Measurements from ENCODE around the gene ASPHD2. TPM values are rescaled to one million over a fixed set of nuclear protein-coding genes. Genes with fewer than 3 reads are reported as not detected.

ASPHD2 gene
- total and polyA plus RNA-seq, 2 of the 13 experiments (the other 11 are each of a cell fraction or from before 2014, with no cell fraction given): 0.04 TPM

GRCh38 chr22:26416670-26417276 is 12.3 kb upstream of the ASPHD2 start:
- no peak overlapping the region for H3K4me3 ChIP-seq (replicated peaks in 1 of 3; ENCODE audit: insufficient read depth in 1 of 3, low read depth in 2 of 3, low read length in 3 of 3)
- no peak overlapping the region for H3K27ac ChIP-seq (ENCODE audit: extremely low read length, insufficient read depth, low read length)
- POLR2A ChIA-PET: no interaction called here
- H4K20me1 ChIP-seq (ENCODE audit: insufficient read depth, low read length): no peaks in the 10 kb centered on the region
- WGBS (ENCODE audit: low lambda C conversion rate): 0% methylated on average over 9 of the region's 9 CpGs
- intact Hi-C loops (cut with micrococcal nuclease; ENCODE audit: unreplicated experiment): no loop called here
- no peak overlapping the region for H3K4me2 ChIP-seq (ENCODE audit: low read depth, low read length)
- DNase-seq (ENCODE audit: low spot score) (no peak), ATAC-seq (no peak; the same call in 2 of the 3 replicates), FAIRE-seq (no peak)
- BruUV-seq (replicated peaks): no TSS peak
- CTCF ChIA-PET (ENCODE audit: low intra/inter-chr PET ratio, low total read pairs): no interaction called here
- H3K9me3 ChIP-seq (ENCODE audit: low read length): no peaks in the 10 kb centered on the region
- no peak overlapping the region for H3K9ac ChIP-seq (ENCODE audit: insufficient read depth, low read depth, low read length)
- no peaks in the 10 kb centered on the region for H3K36me3 ChIP-seq (replicated peaks in 1 of 2; ENCODE audit: control insufficient read depth in 1 of 2, insufficient read depth in 2 of 2, low read length in 2 of 2)
- H3K79me2 ChIP-seq (ENCODE audit: insufficient read depth, low read length): no peaks in the 10 kb centered on the region
- no peak for TF ChIP-seq PTBP1 (IDR thresholded peaks at IDR 0.05; ENCODE audit: low read depth, low read length, poor library complexity, severe bottlenecking)
- TF ChIP-seq FOSL2 (CRISPR knock-in tag; IDR thresholded peaks at IDR 0.05): peak; percentile 71
- no peak for TF ChIP-seq SAFB2 (CRISPR knock-in tag; IDR thresholded peaks at IDR 0.05; ENCODE audit: borderline replicate concordance, low read depth)
- no peak for TF ChIP-seq KLF12 (CRISPR knock-in tag; IDR thresholded peaks at IDR 0.05; ENCODE audit: borderline replicate concordance)
- TF ChIP-seq GTF2F1 (IDR thresholded peaks at IDR 0.05; ENCODE audit: low read length): no peak
- in situ Hi-C loops (cut with HindIII; ENCODE audit: extremely low pct_ligation_motif_present, low pct_unique_long_range_greater_than_20kb): no loop called here
- no peak overlapping the region for H2AFZ ChIP-seq (ENCODE audit: low read length)
- H3K27me3 ChIP-seq (ENCODE audit: control insufficient read depth in 1 of 2, insufficient read depth in 2 of 2, low read length in 2 of 2): peaks cover 2 to 31% of the 10 kb centered on the region in 2 experiments; a peak in 2 of 5 replicates
- no peaks in the 10 kb centered on the region for H3K4me1 ChIP-seq (ENCODE audit: insufficient read depth, low read length)

DNA sequence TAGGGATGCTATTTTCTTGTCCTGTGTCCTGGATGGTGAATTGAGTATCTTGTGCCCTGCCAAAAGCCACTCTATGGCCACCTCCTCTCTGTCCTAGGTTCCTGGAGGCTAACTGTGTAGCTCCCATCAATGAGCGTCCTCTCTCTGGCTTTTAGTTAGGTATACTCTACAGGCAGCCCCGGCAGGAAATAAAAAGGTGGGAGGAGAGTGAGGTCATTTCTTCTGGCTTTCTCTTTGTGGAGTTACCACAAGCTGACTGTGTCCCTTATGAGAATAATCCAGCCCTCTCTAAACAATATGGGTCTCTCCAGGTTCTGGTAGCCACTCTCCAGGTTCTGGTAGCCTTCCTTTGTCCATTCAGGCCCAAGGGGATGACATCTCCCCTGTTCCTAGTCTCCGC is 11.7 kb upstream of the ASPHD2 start:
- H3K36me3 ChIP-seq (replicated peaks in 1 of 2; ENCODE audit: control insufficient read depth in 1 of 2, insufficient read depth in 2 of 2, low read length in 2 of 2): no peaks in the 10 kb centered on the region
- 25% methylated on average over 3 of the region's 3 CpGs for WGBS (ENCODE audit: low lambda C conversion rate)
- in situ Hi-C loops (cut with HindIII; ENCODE audit: extremely low pct_ligation_motif_present, low pct_unique_long_range_greater_than_20kb) (no loop called here), intact Hi-C loops (cut with micrococcal nuclease; ENCODE audit: unreplicated experiment) (no loop called here)
- H3K4me3 ChIP-seq (replicated peaks in 1 of 3; ENCODE audit: insufficient read depth in 1 of 3, low read depth in 2 of 3, low read length in 3 of 3): no peak overlapping the region
- DNase-seq (ENCODE audit: low spot score) (no peak), FAIRE-seq (no peak), ATAC-seq (no peak)
- no peaks in the 10 kb centered on the region for H3K4me1 ChIP-seq (ENCODE audit: insufficient read depth, low read length)
- H3K27me3 ChIP-seq (ENCODE audit: control insufficient read depth in 1 of 2, insufficient read depth in 2 of 2, low read length in 2 of 2): peaks cover 2 to 31% of the 10 kb centered on the region in 2 experiments; a peak in 2 of 5 replicates
- no peak for TF ChIP-seq DPF2 (CRISPR knock-in tag; IDR thresholded peaks at IDR 0.05; ENCODE audit: borderline replicate concordance, low read depth)
- POLR2A ChIA-PET: no interaction called here
- no peak overlapping the region for H3K4me2 ChIP-seq (ENCODE audit: low read depth, low read length)
- H3K9me3 ChIP-seq (ENCODE audit: low read length): no peaks in the 10 kb centered on the region
- no peaks in the 10 kb centered on the region for H4K20me1 ChIP-seq (ENCODE audit: insufficient read depth, low read length)
- no peaks in the 10 kb centered on the region for H3K79me2 ChIP-seq (ENCODE audit: insufficient read depth, low read length)
- BruUV-seq (replicated peaks): no TSS peak
- CTCF ChIA-PET (ENCODE audit: low intra/inter-chr PET ratio, low total read pairs): no interaction called here
- no peak overlapping the region for H2AFZ ChIP-seq (ENCODE audit: low read length)
- no peak overlapping the region for H3K9ac ChIP-seq (ENCODE audit: insufficient read depth, low read depth, low read length)
- no peak overlapping the region for H3K27ac ChIP-seq (ENCODE audit: extremely low read length, insufficient read depth, low read length)

Measured in HepG2 (cell line).